Measurements from ENCODE around the gene EFCC1. TPM values are rescaled to one million over a fixed set of nuclear protein-coding genes. Genes with fewer than 3 reads are reported as not detected.

EFCC1 gene
- total RNA-seq, 1 donor from 2014 or later = 1.5 TPM

DNA sequence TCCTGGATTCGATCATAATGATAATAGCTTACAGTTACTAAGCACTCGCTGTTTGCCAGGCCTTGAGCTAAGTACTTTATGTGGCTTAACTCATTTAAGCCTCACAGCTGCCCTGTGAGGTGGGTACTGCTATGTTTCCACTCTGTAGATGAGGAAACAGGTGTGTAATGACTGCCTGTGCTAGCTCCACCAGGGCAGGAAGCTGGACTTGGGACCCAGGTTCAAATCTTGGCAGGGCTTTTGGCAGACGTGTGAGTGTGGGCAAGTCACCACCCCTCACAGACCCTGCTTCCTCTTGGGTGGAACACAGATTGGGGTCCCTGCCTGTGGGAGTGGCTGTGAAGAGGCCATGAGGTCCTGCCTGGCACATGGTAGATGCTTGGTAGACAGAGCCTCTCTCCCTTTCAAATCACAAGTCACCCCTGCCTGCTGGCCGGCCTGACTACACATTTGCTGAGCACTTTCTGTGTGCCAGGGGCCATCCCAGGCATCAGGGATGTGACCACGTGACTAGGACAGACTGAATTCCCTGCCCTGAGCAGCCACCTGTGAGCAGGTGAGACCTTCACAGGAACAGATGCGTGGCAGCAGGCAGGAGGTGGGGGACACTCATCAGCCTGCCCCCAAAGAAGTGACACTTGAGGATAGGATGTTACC lies 3.7 kb downstream of the EFCC1 start:
- Histone ChIP-seq H3K27me3 (ENCODE audit: low read depth) (peaks cover 70% of the 10 kb centered on the region), H3K4me1 (peaks cover 82% of the 10 kb centered on the region), H3K9me3 (replicated peaks) (no peaks in the 10 kb centered on the region), H3K27ac (replicated peaks) (peak overlapping the region; percentile 77), H3K4me3 (peak overlapping the region; percentile 84), H3K36me3 (no peaks in the 10 kb centered on the region)
- no peak for DNase-seq
- intact Hi-C loops (cut with micrococcal nuclease) = no loop called here
- TF ChIP-seq, protein P1, sequence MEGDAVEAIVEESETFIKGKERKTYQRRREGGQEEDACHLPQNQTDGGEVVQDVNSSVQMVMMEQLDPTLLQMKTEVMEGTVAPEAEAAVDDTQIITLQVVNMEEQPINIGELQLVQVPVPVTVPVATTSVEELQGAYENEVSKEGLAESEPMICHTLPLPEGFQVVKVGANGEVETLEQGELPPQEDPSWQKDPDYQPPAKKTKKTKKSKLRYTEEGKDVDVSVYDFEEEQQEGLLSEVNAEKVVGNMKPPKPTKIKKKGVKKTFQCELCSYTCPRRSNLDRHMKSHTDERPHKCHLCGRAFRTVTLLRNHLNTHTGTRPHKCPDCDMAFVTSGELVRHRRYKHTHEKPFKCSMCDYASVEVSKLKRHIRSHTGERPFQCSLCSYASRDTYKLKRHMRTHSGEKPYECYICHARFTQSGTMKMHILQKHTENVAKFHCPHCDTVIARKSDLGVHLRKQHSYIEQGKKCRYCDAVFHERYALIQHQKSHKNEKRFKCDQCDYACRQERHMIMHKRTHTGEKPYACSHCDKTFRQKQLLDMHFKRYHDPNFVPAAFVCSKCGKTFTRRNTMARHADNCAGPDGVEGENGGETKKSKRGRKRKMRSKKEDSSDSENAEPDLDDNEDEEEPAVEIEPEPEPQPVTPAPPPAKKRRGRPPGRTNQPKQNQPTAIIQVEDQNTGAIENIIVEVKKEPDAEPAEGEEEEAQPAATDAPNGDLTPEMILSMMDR (IDR thresholded peaks at IDR 0.05; ENCODE audit: borderline replicate concordance) = no peak

DNA sequence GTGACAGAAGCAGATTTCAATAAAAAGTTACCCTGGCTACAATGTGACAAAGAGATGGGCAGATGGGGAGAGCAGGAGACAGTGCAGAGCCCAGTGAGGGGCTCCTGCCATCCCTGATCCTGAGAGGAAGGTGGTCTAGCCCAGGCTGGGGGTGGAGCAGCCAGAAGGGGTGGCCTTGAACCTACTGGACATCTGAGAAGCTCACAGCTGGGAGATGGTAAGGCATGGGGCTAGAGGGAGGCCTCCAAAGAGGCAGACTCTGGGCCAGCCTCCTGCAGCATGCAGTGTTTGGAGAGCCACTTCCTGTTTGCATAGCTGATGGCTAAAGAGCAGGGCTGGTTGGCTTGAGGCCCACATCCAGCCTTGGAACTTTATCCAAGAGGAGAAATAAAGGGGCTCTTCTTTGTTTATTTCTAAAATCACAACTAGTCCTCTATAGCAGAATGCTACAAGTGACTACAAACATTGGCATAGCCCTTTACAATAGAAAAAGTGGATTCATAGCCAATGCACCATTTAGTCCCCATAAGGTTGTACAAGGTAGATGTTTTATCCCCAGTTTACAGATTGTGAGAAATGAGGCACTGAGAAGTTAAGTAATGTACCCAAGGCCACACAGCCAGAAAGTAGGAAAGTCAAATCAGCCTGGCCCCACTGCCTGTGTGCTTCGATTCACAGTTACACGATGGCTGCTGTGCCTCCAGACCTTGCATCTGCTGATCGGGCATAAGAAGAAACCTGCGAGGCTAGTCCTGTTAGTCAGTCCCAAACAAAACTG lies 4.6 kb downstream of the EFCC1 start:
- Histone ChIP-seq H3K36me3 (no peaks in the 10 kb centered on the region), H3K27ac (replicated peaks) (peak overlapping the region; percentile 77), H3K27me3 (ENCODE audit: low read depth) (peaks cover 67% of the 10 kb centered on the region), H3K9me3 (replicated peaks) (no peaks in the 10 kb centered on the region), H3K4me1 (peaks cover 79% of the 10 kb centered on the region), H3K4me3 (peak overlapping the region; percentile 84)
- peak; percentile 62 for DNase-seq
- intact Hi-C loops (cut with micrococcal nuclease) = no loop called here
- TF ChIP-seq, protein P1 (IDR thresholded peaks at IDR 0.05; ENCODE audit: borderline replicate concordance) = no peak

GRCh38 chr3:129006864-129007263 lies 5.8 kb downstream of the EFCC1 start:
- H3K4me1 ChIP-seq = peaks cover 68% of the 10 kb centered on the region
- H3K27ac ChIP-seq (replicated peaks) = peak overlapping the region; percentile 77
- DNase-seq = no peak

GRCh38 chr3:129007792-129008191 lies 6.7 kb downstream of the EFCC1 start:
- no peak for DNase-seq
- Histone ChIP-seq H3K27ac (replicated peaks) (peak overlapping the region; percentile 77), H3K4me1 (peaks cover 59% of the 10 kb centered on the region), H3K36me3 (no peaks in the 10 kb centered on the region), H3K9me3 (replicated peaks) (no peaks in the 10 kb centered on the region), H3K4me3 (no peak overlapping the region), H3K27me3 (ENCODE audit: low read depth) (peaks cover 47% of the 10 kb centered on the region)
- intact Hi-C loops (cut with micrococcal nuclease) = no loop called here
- TF ChIP-seq, protein P1 (IDR thresholded peaks at IDR 0.05; ENCODE audit: borderline replicate concordance) = no peak

More at GRCh38 chr3:129006864-129007263, 5.8 kb downstream of the EFCC1 start:
- Histone ChIP-seq H3K9me3 (replicated peaks) (no peaks in the 10 kb centered on the region), H3K36me3 (no peaks in the 10 kb centered on the region), H3K27me3 (ENCODE audit: low read depth) (peaks cover 56% of the 10 kb centered on the region), H3K4me3 (no peak overlapping the region)
- TF ChIP-seq, protein P1 (IDR thresholded peaks at IDR 0.05; ENCODE audit: borderline replicate concordance) = no peak
- intact Hi-C loops (cut with micrococcal nuclease) = no loop called here

GRCh38 chr3:129009266-129009665 lies 8.2 kb downstream of the EFCC1 start:
- Histone ChIP-seq H3K4me1 (peaks cover 58% of the 10 kb centered on the region), H3K27me3 (ENCODE audit: low read depth) (peaks cover 32% of the 10 kb centered on the region), H3K4me3 (no peak overlapping the region), H3K36me3 (no peaks in the 10 kb centered on the region), H3K9me3 (replicated peaks) (no peaks in the 10 kb centered on the region), H3K27ac (replicated peaks) (peak overlapping the region; percentile 77)
- intact Hi-C loops (cut with micrococcal nuclease) = no loop called here
- DNase-seq = no peak
- TF ChIP-seq, protein P1 (IDR thresholded peaks at IDR 0.05; ENCODE audit: borderline replicate concordance) = no peak
